ENCODE data around the gene SLC7A5. TPM values are rescaled to one million over a fixed set of nuclear protein-coding genes. Genes with fewer than 3 reads are reported as not detected.
A peak's percentile ranks its signal among the peaks of the same experiment; 100 is the strongest.

Gene SLC7A5
- total and polyA plus RNA-seq, 2 of the 13 experiments (the other 11 are each of a cell fraction or from before 2014, with no cell fraction given): 79.6 to 155 TPM

- TF ChIP-seq, protein P1, sequence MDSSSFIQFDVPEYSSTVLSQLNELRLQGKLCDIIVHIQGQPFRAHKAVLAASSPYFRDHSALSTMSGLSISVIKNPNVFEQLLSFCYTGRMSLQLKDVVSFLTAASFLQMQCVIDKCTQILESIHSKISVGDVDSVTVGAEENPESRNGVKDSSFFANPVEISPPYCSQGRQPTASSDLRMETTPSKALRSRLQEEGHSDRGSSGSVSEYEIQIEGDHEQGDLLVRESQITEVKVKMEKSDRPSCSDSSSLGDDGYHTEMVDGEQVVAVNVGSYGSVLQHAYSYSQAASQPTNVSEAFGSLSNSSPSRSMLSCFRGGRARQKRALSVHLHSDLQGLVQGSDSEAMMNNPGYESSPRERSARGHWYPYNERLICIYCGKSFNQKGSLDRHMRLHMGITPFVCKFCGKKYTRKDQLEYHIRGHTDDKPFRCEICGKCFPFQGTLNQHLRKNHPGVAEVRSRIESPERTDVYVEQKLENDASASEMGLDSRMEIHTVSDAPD (CRISPR knock-in tag; IDR thresholded peaks at IDR 0.05): no peak; the same call in none of the 2 replicates
- TF ChIP-seq ZFP90 (CRISPR knock-in tag; IDR thresholded peaks at IDR 0.05; ENCODE audit: borderline replicate concordance): peak; percentile 76; the same call in 1 of the 2 replicates
- TF ChIP-seq FLYWCH1 (CRISPR knock-in tag; IDR thresholded peaks at IDR 0.05): no peak
- TF ChIP-seq, protein P2, sequence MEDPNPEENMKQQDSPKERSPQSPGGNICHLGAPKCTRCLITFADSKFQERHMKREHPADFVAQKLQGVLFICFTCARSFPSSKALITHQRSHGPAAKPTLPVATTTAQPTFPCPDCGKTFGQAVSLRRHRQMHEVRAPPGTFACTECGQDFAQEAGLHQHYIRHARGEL (CRISPR knock-in tag; IDR thresholded peaks at IDR 0.05): 0 out of 2 replicates have a peak, but pooled peaks have one; percentile 43
- TF ChIP-seq CBFB (CRISPR knock-in tag; IDR thresholded peaks at IDR 0.05): peak; percentile 28; the same call in 1 of the 2 replicates
- peak; percentile 21; the same call in 1 of the 2 replicates for TF ChIP-seq ZNF670 (CRISPR knock-in tag; IDR thresholded peaks at IDR 0.05; ENCODE audit: borderline replicate concordance)
- TF ChIP-seq ZNF710 (CRISPR knock-in tag; IDR thresholded peaks at IDR 0.05; ENCODE audit: borderline replicate concordance): peak; percentile 85; the same call in 1 of the 2 replicates
- TF ChIP-seq ZNF160 (CRISPR knock-in tag; IDR thresholded peaks at IDR 0.05): peak; percentile 65
- TF ChIP-seq ZFP36L2 (CRISPR knock-in tag; IDR thresholded peaks at IDR 0.05): no peak
- TF ChIP-seq, protein P3, sequence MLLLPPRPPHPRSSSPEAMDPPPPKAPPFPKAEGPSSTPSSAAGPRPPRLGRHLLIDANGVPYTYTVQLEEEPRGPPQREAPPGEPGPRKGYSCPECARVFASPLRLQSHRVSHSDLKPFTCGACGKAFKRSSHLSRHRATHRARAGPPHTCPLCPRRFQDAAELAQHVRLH (CRISPR knock-in tag; IDR thresholded peaks at IDR 0.05; ENCODE audit: borderline replicate concordance, low read depth): no peak
- TF ChIP-seq IRF1 (CRISPR knock-in tag; IDR thresholded peaks at IDR 0.05; ENCODE audit: low read depth): no peak
- TF ChIP-seq, protein P4, sequence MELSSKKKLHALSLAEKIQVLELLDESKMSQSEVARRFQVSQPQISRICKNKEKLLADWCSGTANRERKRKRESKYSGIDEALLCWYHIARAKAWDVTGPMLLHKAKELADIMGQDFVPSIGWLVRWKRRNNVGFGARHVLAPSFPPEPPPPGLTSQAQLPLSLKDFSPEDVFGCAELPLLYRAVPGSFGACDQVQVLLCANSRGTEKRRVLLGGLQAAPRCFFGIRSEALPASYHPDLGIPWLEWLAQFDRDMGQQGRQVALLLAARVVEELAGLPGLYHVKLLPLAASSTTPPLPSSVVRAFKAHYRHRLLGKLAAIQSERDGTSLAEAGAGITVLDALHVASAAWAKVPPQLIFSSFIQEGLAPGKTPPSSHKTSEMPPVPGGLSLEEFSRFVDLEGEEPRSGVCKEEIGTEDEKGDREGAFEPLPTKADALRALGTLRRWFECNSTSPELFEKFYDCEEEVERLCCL (CRISPR knock-in tag; IDR thresholded peaks at IDR 0.05; ENCODE audit: borderline replicate concordance): no peak
- TF ChIP-seq, protein P5, sequence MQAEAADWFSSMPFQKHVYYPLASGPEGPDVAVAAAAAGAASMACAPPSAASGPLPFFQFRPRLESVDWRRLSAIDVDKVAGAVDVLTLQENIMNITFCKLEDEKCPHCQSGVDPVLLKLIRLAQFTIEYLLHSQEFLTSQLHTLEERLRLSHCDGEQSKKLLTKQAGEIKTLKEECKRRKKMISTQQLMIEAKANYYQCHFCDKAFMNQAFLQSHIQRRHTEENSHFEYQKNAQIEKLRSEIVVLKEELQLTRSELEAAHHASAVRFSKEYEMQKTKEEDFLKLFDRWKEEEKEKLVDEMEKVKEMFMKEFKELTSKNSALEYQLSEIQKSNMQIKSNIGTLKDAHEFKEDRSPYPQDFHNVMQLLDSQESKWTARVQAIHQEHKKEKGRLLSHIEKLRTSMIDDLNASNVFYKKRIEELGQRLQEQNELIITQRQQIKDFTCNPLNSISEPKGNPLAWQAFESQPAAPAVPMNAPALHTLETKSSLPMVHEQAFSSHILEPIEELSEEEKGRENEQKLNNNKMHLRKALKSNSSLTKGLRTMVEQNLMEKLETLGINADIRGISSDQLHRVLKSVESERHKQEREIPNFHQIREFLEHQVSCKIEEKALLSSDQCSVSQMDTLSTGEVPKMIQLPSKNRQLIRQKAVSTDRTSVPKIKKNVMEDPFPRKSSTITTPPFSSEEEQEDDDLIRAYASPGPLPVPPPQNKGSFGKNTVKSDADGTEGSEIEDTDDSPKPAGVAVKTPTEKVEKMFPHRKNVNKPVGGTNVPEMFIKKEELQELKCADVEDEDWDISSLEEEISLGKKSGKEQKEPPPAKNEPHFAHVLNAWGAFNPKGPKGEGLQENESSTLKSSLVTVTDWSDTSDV (CRISPR knock-in tag; IDR thresholded peaks at IDR 0.05): no peak
- TF ChIP-seq TGIF2 (CRISPR knock-in tag; IDR thresholded peaks at IDR 0.05): peak; percentile 77
- peak; percentile 71; the same call in 1 of the 2 replicates for TF ChIP-seq ZNF567 (CRISPR knock-in tag; IDR thresholded peaks at IDR 0.05; ENCODE audit: borderline replicate concordance)
- peak; percentile 91 for TF ChIP-seq ARNTL (CRISPR knock-in tag; IDR thresholded peaks at IDR 0.05)
- TF ChIP-seq GABPA (IDR thresholded peaks at IDR 0.05; ENCODE audit: low read depth, low read length): no peak
- TF ChIP-seq GABPA (CRISPR knock-in tag; IDR thresholded peaks at IDR 0.05; ENCODE audit: low read depth): peak; percentile 27; the same call in 1 of the 2 replicates
Observed at GRCh38 chr16:87847785-87848675, 21.3 kb downstream of the SLC7A5 start (continued).
